DOHH2 (cell line): ENCODE data around the gene KARS1.

Experiments
- EZH2phosphoT487 ChIP-seq: fragments of 200-600 bp; sonication (generic); IDR thresholded peaks from 2 replicates; pipeline ENCODE4 v1.6.1; 2017; ENCODE audit warnings: borderline replicate concordance, mild to moderate bottlenecking, antibody characterized with exemption, low read length, moderate library complexity, mixed read lengths
- TF ChIP-seq, protein P1 (sequence below): fragments of 200-600 bp; sonication (generic); IDR thresholded peaks from one replicate; pipeline ENCODE4 v1.5.1; 2014; ENCODE audit warnings: antibody characterized with exemption, mild to moderate bottlenecking, low read depth, low read length; ENCODE audit not compliant: poor library complexity, severe bottlenecking

DNA sequence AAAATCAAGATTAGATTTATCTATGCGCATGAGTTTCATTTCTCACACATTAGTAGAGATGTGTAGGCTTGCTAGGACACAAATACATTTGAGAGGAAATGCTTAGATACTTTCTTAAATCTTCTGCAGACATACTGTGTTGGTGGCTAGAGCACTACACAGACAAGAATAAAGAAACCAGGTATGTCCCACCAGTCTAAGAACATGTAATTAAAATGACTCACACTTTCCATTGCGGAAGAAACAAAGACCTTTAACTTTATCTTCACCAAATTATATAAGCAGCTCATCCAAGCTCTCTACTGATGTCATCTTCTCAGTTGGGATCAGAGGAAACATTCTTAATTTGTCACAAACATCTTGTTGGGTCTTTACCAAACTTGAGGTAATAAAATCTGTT is 68.7 kb downstream of the KARS1 start:
- TF ChIP-seq, protein P1, sequence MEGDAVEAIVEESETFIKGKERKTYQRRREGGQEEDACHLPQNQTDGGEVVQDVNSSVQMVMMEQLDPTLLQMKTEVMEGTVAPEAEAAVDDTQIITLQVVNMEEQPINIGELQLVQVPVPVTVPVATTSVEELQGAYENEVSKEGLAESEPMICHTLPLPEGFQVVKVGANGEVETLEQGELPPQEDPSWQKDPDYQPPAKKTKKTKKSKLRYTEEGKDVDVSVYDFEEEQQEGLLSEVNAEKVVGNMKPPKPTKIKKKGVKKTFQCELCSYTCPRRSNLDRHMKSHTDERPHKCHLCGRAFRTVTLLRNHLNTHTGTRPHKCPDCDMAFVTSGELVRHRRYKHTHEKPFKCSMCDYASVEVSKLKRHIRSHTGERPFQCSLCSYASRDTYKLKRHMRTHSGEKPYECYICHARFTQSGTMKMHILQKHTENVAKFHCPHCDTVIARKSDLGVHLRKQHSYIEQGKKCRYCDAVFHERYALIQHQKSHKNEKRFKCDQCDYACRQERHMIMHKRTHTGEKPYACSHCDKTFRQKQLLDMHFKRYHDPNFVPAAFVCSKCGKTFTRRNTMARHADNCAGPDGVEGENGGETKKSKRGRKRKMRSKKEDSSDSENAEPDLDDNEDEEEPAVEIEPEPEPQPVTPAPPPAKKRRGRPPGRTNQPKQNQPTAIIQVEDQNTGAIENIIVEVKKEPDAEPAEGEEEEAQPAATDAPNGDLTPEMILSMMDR, result no peak
- TF ChIP-seq EZH2phosphoT487, result no peak
